Stimulated activated CD4-positive, alpha-beta T cell treated with anti-CD3 and anti-CD28 coated beads, Interleukin-4, amount 100 ng/mL, for 24 hours (primary cell): ENCODE measurements around the gene ELMO1.

ENCODE experiments used
- DNase-seq: peaks from one replicate; pipeline ENCODE4 v3.0.0-alpha.2; 2020

Gene ELMO1

DNA sequence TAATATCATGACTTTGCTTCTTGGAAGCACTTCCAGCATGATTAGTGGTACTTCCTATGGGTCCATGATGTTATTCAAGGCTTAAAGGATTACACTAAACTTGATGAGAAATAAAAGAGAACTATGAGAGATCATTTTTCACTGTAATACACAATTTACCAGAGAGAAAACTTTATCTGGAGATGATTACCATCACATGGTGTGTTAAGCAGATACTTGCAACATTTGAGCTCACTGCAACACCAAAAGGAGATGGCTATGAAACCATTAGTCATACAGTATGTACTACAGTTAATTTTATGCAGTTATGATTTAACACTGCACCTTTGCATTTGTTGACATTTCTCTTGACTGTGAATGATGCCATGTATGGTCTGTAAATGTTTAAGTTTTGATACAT is 413.0 kb downstream of the ELMO1 start:
- DNase-seq = no peak

- DNase-seq = no peak
These were observed 415.5 kb downstream of the ELMO1 start for GRCh38 chr7:37033141-37033540.

DNA sequence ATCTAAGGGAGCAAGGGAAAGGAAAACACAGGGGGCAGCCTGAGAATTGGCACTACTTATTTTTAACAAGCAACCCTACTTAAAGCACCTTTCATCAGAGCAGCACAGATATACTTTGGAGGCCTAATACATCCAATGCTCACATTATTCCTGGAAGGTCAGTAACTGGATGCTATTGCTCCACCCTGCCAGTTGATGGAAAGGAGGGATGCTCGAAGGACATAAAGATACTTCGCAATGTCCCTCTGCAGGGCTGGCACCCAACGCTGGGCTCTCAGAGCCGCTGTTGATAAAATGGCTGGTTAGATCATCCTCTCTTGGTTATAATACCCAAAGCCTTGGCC is 416.4 kb downstream of the ELMO1 start:
- DNase-seq = no peak

- peak; percentile 63 for DNase-seq
These were observed 416.9 kb downstream of the ELMO1 start for GRCh38 chr7:37031571-37032257.

GRCh38 chr7:37028909-37029440 is 419.7 kb downstream of the ELMO1 start:
- peak; percentile 53 for DNase-seq

- no peak for DNase-seq
These were observed 420.9 kb downstream of the ELMO1 start for GRCh38 chr7:37027557-37028341.

GRCh38 chr7:37027104-37027503 is 421.6 kb downstream of the ELMO1 start:
- no peak for DNase-seq

DNA sequence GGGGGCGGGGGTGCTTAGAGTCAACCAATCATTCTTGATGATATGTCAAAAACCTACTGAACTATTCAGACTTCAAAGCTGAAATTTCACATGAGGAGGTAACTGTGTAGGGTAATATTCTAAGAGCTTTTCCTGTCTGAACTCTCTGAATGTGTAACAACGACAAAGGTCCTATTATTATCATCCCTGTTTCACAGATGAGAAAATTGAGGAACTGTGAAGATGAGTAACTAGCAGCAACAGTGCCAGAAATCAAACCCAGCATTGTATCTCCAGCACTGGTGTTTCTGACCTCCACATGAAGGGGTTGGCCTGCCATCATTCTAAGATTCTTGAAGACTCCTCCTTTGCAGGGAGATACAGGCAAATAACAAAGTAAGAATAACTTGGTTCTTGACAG is 429.7 kb downstream of the ELMO1 start:
- no peak for DNase-seq

- DNase-seq = no peak
These were observed 432.4 kb downstream of the ELMO1 start for GRCh38 chr7:37016064-37016878.

DNA sequence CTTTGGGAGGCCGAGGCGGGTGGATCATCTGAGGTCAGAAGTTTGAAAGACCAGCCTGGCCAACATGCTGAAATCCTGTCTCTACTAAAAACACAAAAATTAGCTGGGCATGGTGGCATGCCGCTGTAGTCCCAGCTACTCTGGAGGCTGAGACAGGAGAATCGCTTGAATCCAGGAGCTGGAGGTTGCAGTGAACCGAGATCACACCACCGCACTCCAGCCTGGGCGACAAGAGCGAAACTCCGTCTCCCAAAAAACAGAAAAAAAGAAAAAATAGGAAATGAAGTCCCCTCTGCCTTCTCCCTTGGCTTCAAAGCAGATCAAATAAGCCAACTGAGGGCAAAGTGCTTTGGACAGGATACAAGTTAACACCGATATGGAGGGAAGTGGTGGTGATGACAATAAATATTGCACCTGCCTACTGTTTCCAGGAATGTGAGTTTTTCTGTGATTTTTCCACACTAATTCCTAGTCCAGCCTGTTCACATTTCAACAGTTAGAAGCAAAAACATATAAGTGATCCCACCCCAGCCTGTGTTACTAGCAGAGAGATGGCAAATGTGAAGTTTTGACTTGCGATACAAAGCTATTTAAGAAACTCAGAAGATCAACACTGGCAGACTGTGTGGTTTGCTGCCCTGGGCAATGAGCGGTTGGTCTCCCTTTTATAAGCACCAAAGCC is 433.2 kb downstream of the ELMO1 start:
- no peak for DNase-seq

GRCh38 chr7:37013771-37014170 is 434.9 kb downstream of the ELMO1 start:
- no peak for DNase-seq

GRCh38 chr7:37011151-37011890 is 437.3 kb downstream of the ELMO1 start:
- DNase-seq = no peak

DNA sequence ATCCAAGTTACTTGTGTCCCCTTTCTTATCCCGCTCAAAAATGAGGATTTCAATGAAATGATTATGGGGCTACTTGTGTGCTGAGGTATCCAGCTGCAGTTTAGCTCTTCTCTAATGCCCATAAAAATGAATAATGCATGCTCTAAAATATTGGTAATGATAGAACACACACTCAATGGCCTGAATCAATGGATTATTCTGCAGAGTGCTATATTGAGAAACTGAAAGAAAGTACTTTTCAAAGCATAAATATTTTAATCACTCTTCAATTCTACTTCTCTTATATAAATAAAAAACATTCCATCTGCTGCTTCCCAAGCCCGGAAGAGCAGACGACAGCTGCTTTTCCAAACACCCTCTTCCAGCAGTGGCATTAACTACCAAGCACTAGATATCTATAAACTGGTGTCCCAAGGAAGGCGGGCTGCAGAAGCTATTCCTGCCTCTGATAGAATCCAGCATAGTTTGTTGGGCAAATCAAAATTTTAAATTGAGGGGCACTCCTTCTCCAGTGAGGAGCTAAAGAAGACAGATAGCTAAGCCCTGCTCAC is 439.5 kb downstream of the ELMO1 start:
- no peak for DNase-seq

DNA sequence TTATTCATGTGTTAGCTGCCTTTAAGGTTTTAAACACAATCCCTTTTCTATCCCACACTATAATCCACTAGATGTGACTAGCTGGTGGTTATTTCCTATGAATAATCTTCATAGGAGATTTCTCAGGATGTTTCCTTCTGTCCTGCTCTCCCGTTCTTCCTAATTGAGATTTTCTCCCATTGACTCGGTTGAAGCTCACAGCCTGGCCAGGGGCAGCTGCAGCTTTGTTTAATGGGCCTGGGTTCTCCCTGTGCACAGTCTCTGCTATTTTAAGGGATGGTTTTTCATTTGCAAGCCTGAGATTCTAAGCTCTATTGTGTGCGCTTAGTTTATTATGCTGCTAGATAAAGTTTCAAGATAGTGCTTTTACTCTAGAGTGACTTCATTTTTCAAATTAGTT is 441.0 kb downstream of the ELMO1 start:
- no peak for DNase-seq

- no peak for DNase-seq
These were observed 441.4 kb downstream of the ELMO1 start for GRCh38 chr7:37007268-37007667.

DNA sequence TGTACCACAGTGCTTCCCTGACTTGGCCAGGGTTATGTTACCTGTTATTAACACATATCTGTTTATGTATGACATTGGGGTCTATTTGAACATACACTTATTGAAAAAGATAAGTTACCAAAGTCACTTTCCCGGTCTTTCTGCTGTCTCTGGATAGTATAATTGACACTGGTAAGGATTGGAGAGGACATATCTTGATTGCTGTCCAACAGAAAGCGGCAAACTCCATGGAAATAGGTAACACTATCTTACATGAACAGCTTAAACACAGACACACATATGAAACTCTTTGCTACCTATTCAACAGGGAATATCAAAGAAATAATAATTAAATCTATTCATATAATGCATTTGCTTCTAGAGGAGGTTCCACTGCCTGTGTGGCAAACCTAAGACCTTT is 441.9 kb downstream of the ELMO1 start:
- DNase-seq = no peak

DNA sequence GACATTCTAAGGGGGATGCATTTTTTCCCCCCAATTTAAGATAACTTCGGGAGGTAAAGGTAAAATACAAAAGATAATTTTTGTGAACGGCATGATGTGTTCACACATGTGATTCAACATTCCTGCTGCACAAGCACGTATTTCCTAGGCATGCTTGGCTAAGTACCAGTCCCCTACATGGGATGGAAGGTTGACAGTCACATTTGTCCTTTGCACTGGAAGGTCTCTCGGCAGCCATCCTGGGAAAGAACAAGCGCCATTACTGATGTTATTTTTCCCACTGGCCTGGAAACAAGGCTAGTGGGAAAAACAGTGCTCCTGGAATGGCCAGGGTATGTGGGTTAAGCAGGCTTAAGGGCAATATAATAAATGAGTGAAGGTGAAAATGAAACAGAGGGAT is 448.2 kb downstream of the ELMO1 start:
- DNase-seq = no peak

DNA sequence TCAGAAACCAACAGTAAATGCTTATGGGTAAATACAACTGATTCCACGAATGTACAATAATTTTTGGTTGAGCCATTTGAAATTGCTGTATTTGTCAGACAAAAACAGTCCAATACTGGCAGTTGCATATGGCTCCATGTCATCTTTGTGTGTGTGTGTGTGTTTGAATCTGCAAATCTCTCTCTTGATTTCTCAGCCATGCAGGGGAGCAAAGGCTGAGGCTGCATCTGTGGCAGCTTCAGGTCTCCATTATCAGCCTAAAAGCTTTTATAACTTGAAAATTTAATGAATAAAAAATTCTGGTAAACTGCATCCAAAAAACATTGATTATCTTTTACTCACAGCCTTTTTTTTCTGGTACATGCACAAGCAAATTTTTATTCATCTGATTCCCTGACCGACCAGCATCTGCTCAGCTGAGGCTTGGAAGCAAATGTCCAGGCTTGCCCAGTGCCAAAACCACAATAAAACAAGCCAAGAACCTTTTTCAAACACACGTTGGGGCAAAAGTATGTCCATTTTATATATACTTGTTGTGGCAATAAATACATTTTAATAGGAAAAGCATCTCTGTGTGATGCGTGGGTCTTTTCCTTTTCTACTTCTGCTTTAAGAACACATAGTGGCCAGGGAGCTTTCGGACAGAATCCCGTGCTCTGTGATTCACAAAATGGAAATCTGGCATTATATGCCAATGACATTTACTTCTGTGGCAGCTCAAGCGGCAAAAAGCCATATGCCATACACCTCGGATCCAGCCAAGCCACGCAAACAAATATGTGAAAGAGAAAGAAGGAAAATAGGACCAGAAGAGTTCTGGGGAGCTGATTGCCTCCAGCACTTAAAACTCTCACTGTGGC is 448.8 kb downstream of the ELMO1 start:
- no peak for DNase-seq

DNA sequence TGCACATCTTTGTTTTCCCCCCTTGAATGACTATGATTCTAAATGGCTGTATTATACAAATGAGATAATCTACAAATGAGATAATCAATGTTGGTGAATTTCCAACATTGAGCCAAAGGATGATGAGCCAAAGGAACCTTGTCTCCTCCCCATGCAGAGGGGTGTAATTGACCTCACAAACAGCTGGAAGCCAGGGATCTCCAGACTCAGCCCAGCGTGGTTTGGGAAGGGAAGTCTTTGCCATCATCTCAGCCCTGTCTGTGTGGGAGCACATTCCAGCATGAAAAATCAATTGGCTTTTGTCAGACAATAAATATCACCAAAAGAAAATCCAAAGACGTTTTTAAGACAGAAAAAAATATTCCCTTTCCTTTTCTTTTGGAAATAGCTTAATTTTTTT is 452.9 kb downstream of the ELMO1 start:
- DNase-seq = no peak

- DNase-seq = no peak
These were observed 454.1 kb downstream of the ELMO1 start for GRCh38 chr7:36994456-36995112.
